Calu3 (cell line): ENCODE measurements around the gene PXT1. TPM values are rescaled to one million over a fixed set of nuclear protein-coding genes. Genes with fewer than 3 reads are reported as not detected.

Source experiments
- BruUV-seq: library from RNA; stranded (reverse); fragments of 400-500 nt; replicated peaks from 2 replicates; lab custom pipeline; 2021; lab: Mats Ljungman, UMichigan
- CTCF ChIA-PET: fragments of 300-600 bp; sonication (Branson Sonifier 250); formaldehyde crosslinking; loops from one replicate; lab custom pipeline; 2022; ENCODE audit warnings: antibody characterized with exemption; lab: Charles Lee
- DNase-seq: peaks from one replicate; pipeline ENCODE4 v3.0.0; 2022
- H3K27ac Mint-ChIP-seq: one replicate; pipeline ENCODE4 v1.8.0; 2022; ENCODE audit warnings: mixed read lengths; ENCODE audit not compliant: unreplicated experiment
- H3K27me3 Mint-ChIP-seq: one replicate; pipeline ENCODE4 v1.8.0; 2022; ENCODE audit warnings: mixed read lengths; ENCODE audit not compliant: unreplicated experiment
- H3K36me3 Mint-ChIP-seq: one replicate; pipeline ENCODE4 v1.8.0; 2022; ENCODE audit warnings: mild to moderate bottlenecking, moderate library complexity, mixed read lengths; ENCODE audit not compliant: insufficient read depth, unreplicated experiment
- H3K4me1 Mint-ChIP-seq: one replicate; pipeline ENCODE4 v1.8.0; 2022; ENCODE audit warnings: mild to moderate bottlenecking, low read depth, mixed read lengths; ENCODE audit not compliant: unreplicated experiment
- H3K4me3 Mint-ChIP-seq: one replicate; pipeline ENCODE4 v1.8.0; 2022; ENCODE audit warnings: mild to moderate bottlenecking, low read depth, moderate library complexity, mixed read lengths; ENCODE audit not compliant: unreplicated experiment
- H3K9me3 Mint-ChIP-seq: one replicate; pipeline ENCODE4 v1.8.0; 2022; ENCODE audit warnings: low read depth, mixed read lengths; ENCODE audit not compliant: unreplicated experiment
- intact Hi-C: fragments of 100-400 bp; cut with micrococcal nuclease; formaldehyde crosslinking; loops from one replicate; pipeline ENCODE4 v1.10.0; 2022; ENCODE audit not compliant: unreplicated experiment
- total RNA-seq: library from RNA; stranded (reverse); gene quantifications from 2 replicates; pipeline ENCODE4 v1.2.3, GENCODE V29; 2022
- TF ChIP-seq, protein P1 (sequence below): fragments of 200-600 bp; IDR thresholded peaks from one replicate; pipeline ENCODE4 v1.8.0; 2022; ENCODE audit warnings: antibody characterized with exemption; ENCODE audit not compliant: unreplicated experiment

Gene PXT1
- total RNA-seq, 1 experiment from 2014 or later: 0.21 TPM

DNA sequence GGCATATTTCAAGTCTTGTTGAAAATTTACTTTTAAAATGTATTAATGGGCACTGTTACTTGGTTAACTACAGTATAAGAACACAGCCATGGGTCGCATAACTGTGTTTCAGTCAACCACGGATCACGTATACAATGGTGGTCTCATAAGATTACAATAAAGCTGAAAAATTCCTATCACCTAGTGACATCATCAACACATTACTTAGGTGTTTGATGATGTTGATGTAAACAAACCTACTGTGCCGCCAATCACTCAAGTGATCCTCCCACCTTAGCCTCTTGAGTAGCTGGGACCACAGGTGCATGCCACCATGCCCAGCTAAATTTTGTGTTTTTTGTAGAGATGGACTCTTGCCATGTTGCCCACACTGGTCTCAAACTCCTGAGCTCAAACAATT, 38.5 kb downstream of the PXT1 start:
- DNase-seq: no peak
- CTCF ChIA-PET: no interaction called here
- Mint-ChIP-seq H3K27me3 (peaks cover 22% of the 10 kb centered on the region), H3K27ac (no peak overlapping the region), H3K36me3 (no peaks in the 10 kb centered on the region), H3K4me3 (no peak overlapping the region), H3K4me1 (no peaks in the 10 kb centered on the region), H3K9me3 (no peaks in the 10 kb centered on the region)
- TF ChIP-seq, protein P1, sequence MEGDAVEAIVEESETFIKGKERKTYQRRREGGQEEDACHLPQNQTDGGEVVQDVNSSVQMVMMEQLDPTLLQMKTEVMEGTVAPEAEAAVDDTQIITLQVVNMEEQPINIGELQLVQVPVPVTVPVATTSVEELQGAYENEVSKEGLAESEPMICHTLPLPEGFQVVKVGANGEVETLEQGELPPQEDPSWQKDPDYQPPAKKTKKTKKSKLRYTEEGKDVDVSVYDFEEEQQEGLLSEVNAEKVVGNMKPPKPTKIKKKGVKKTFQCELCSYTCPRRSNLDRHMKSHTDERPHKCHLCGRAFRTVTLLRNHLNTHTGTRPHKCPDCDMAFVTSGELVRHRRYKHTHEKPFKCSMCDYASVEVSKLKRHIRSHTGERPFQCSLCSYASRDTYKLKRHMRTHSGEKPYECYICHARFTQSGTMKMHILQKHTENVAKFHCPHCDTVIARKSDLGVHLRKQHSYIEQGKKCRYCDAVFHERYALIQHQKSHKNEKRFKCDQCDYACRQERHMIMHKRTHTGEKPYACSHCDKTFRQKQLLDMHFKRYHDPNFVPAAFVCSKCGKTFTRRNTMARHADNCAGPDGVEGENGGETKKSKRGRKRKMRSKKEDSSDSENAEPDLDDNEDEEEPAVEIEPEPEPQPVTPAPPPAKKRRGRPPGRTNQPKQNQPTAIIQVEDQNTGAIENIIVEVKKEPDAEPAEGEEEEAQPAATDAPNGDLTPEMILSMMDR: no peak
- no TSS peak for BruUV-seq
- intact Hi-C loops: no loop called here

DNA sequence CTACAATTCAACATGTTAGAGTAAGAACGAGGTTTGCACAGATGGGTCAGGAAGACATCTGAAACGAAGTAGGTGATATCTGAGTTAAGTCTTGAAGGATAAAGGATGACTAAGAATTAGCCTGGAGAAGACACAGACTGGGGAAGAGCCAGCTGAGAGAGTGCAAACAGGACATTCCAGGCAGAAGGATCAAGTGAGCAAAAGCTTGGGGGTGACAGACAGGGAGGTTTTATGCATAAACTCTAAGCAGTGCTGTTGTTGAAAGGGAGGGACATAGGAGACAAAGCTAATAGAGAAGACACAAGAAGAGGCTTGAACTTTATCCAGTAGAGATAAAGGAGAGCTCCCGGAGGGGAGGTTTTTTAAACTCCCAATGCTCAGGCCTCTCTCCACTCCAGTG, 40.2 kb downstream of the PXT1 start:
- BruUV-seq: no TSS peak
- Mint-ChIP-seq H3K27me3 (peaks cover 17% of the 10 kb centered on the region), H3K4me1 (no peaks in the 10 kb centered on the region), H3K4me3 (no peak overlapping the region), H3K9me3 (no peaks in the 10 kb centered on the region), H3K27ac (no peak overlapping the region), H3K36me3 (no peaks in the 10 kb centered on the region)
- intact Hi-C loops: no loop called here
- DNase-seq: no peak
- CTCF ChIA-PET: interaction anchor here (0.9 kb wide), 1 partner anchor 17 kb away, joined by 3 read pairs; no protein-coding TSS in a partner anchor
- TF ChIP-seq, protein P1: no peak

DNA sequence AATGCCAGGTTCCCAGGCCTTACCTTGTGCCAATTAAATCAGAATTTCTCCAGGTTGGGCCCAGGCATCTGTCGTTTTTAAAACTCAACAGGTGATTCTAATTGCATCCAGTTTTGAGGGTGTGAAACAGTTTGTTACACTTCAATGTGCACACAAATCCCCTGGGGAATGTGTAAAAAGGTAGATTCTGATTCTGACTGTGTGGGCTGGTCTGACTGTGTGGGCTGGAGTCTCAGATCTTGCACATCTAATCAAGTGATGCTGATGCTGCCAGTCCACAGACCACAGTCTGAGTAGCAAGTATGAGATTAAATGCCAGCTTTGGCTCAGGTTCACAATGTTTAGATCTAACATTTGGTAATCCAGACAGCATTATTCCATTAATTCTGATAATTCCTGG, 42.7 kb downstream of the PXT1 start:
- no peak for DNase-seq
- Mint-ChIP-seq H3K27ac (no peak overlapping the region), H3K36me3 (no peaks in the 10 kb centered on the region), H3K9me3 (no peaks in the 10 kb centered on the region), H3K27me3 (peaks cover 17% of the 10 kb centered on the region), H3K4me3 (no peak overlapping the region), H3K4me1 (no peaks in the 10 kb centered on the region)
- TF ChIP-seq, protein P1: no peak
- intact Hi-C loops: no loop called here
- BruUV-seq: no TSS peak
- CTCF ChIA-PET: no interaction called here

DNA sequence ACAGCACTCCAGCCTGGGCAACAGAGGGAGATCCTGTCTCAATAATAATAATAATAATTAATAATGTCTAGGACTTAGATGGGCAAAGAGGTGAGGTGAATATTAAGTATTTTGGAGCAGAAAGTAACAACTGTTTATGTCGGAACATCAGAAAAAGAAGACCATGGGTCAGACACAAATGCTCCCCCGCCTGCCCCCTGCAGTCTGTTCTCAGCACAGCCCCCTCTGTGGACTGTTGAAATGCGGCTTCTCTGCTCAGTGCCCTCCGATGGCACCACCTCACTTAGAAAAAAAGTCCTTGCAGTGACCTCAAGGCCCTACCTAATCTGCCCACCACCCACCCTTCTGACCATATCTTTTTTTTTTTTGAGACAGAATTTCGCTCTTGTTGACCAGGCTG, 50.0 kb downstream of the PXT1 start:
- Mint-ChIP-seq H3K36me3 (peaks cover under 1% of the 10 kb centered on the region), H3K27me3 (peaks cover 15% of the 10 kb centered on the region), H3K9me3 (no peaks in the 10 kb centered on the region), H3K4me1 (no peaks in the 10 kb centered on the region), H3K4me3 (no peak overlapping the region), H3K27ac (no peak overlapping the region)
- BruUV-seq: no TSS peak
- DNase-seq: no peak
- CTCF ChIA-PET: no interaction called here
- intact Hi-C loops: no loop called here
- TF ChIP-seq, protein P1: no peak
